ENCODE measurements around the gene IRGQ. TPM values are rescaled to one million over a fixed set of nuclear protein-coding genes. Genes with fewer than 3 reads are reported as not detected.

IRGQ gene
- total RNA-seq, 1 experiment from 2014 or later, result 26.5 TPM

DNA sequence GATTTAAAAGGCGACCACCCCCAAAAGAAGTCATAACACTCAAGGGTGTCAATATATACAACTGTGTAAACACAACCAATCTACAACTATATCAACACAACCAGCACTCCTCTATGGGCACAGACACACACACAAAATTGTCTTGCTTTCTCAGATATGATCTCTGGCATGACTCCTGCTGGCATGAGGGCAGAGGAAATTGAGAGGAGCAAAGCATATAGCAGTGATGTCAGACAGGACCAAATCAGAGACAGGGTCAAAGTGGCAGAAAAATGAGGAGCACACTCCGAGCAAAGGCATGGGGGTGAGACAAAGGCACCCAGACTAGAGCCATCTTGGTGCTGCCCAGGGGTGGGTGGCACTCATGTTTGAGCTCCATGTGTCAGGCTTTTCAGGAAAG, 9.6 kb downstream of the IRGQ start:
- TF ChIP-seq, protein P1, sequence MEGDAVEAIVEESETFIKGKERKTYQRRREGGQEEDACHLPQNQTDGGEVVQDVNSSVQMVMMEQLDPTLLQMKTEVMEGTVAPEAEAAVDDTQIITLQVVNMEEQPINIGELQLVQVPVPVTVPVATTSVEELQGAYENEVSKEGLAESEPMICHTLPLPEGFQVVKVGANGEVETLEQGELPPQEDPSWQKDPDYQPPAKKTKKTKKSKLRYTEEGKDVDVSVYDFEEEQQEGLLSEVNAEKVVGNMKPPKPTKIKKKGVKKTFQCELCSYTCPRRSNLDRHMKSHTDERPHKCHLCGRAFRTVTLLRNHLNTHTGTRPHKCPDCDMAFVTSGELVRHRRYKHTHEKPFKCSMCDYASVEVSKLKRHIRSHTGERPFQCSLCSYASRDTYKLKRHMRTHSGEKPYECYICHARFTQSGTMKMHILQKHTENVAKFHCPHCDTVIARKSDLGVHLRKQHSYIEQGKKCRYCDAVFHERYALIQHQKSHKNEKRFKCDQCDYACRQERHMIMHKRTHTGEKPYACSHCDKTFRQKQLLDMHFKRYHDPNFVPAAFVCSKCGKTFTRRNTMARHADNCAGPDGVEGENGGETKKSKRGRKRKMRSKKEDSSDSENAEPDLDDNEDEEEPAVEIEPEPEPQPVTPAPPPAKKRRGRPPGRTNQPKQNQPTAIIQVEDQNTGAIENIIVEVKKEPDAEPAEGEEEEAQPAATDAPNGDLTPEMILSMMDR (IDR thresholded peaks at IDR 0.05; ENCODE audit: unreplicated experiment), result no peak
- ChIA-PET POLR2A (no interaction called here), CTCF (no interaction called here)
- H3K4me1 Mint-ChIP-seq (ENCODE audit: insufficient read depth, unreplicated experiment), result no peaks in the 10 kb centered on the region
- H3K27me3 Mint-ChIP-seq (ENCODE audit: insufficient read depth, unreplicated experiment), result no peaks in the 10 kb centered on the region
- no peaks in the 10 kb centered on the region for H3K9me3 Mint-ChIP-seq (ENCODE audit: unreplicated experiment)
- H3K36me3 Mint-ChIP-seq (ENCODE audit: insufficient read depth, unreplicated experiment), result peaks cover 27% of the 10 kb centered on the region
- H3K27ac Mint-ChIP-seq (ENCODE audit: low read depth, unreplicated experiment), result no peak overlapping the region
- H3K4me3 Mint-ChIP-seq (ENCODE audit: unreplicated experiment), result no peak overlapping the region
- no peak for DNase-seq (ENCODE audit: unreplicated experiment)
- no TSS peak for BruUV-seq (replicated peaks)
- intact Hi-C loops (cut with micrococcal nuclease), result no loop called here

DNA sequence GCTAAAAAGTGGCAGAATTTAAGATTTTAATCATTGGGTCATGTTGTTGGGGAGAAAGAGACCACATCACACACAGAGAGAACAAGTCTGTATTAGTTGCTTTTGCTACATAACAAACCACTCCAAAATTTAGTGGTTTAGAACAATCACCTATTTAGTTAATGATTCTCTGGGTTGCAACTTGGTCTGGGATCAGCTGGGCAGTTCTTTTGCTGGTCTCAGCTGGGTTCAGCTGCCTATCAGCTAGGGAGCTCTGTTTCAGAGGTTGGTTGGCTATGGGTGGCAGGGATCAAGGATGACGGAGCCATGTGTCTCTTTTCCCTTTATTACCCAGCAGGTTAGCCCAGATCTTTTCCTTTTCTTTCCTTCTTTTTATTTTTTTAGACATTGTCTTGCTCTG, 11.4 kb downstream of the IRGQ start:
- TF ChIP-seq, protein P1 (IDR thresholded peaks at IDR 0.05; ENCODE audit: unreplicated experiment), result no peak
- Mint-ChIP-seq H3K4me3 (ENCODE audit: unreplicated experiment) (no peak overlapping the region), H3K27me3 (ENCODE audit: insufficient read depth, unreplicated experiment) (no peaks in the 10 kb centered on the region), H3K9me3 (ENCODE audit: unreplicated experiment) (no peaks in the 10 kb centered on the region), H3K4me1 (ENCODE audit: insufficient read depth, unreplicated experiment) (no peaks in the 10 kb centered on the region), H3K36me3 (ENCODE audit: insufficient read depth, unreplicated experiment) (peaks cover 10% of the 10 kb centered on the region), H3K27ac (ENCODE audit: low read depth, unreplicated experiment) (no peak overlapping the region)
- CTCF ChIA-PET, result interaction anchor here (1.4 kb wide), 1 partner anchor 9 kb away, joined by 4 read pairs; no protein-coding TSS in a partner anchor
- DNase-seq (ENCODE audit: unreplicated experiment), result no peak
- intact Hi-C loops (cut with micrococcal nuclease), result no loop called here
- POLR2A ChIA-PET, result no interaction called here
- no TSS peak for BruUV-seq (replicated peaks)

DNA sequence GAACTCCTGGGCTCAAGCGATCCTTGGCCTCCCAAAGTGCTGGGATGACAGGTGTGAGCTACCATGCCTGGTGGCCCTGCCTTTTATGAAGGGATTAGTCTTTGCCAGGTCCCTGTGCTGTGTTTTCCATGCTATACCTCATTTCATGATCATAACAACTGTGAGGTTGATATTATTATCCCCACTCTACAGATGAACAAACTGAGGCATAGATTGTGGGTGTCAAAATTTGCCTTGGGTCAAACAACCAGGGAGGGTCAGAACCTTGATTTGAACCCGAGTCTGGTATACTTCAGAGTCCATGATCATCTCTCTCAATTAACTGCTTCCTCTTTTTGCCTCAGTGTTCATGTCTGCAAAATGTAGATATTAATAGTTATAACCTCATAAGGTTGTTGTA, 13.4 kb downstream of the IRGQ start:
- Mint-ChIP-seq H3K27me3 (ENCODE audit: insufficient read depth, unreplicated experiment) (peaks cover 14% of the 10 kb centered on the region), H3K4me1 (ENCODE audit: insufficient read depth, unreplicated experiment) (no peaks in the 10 kb centered on the region), H3K9me3 (ENCODE audit: unreplicated experiment) (no peaks in the 10 kb centered on the region), H3K4me3 (ENCODE audit: unreplicated experiment) (no peak overlapping the region), H3K27ac (ENCODE audit: low read depth, unreplicated experiment) (no peak overlapping the region), H3K36me3 (ENCODE audit: insufficient read depth, unreplicated experiment) (peaks cover 7% of the 10 kb centered on the region)
- ChIA-PET CTCF (interaction anchor here (1.6 kb wide), 1 partner anchor 12 kb away, joined by 5 read pairs; no protein-coding TSS in a partner anchor), POLR2A (interaction anchor here (0.6 to 0.7 kb wide), 2 partner anchors 172 to 798 kb away, joined by 3 read pairs; partner anchors contain the start of gene SMG9)
- no TSS peak for BruUV-seq (replicated peaks)
- intact Hi-C loops (cut with micrococcal nuclease), result no loop called here
- DNase-seq (ENCODE audit: unreplicated experiment), result no peak
- TF ChIP-seq, protein P1 (IDR thresholded peaks at IDR 0.05; ENCODE audit: unreplicated experiment), result no peak

DNA sequence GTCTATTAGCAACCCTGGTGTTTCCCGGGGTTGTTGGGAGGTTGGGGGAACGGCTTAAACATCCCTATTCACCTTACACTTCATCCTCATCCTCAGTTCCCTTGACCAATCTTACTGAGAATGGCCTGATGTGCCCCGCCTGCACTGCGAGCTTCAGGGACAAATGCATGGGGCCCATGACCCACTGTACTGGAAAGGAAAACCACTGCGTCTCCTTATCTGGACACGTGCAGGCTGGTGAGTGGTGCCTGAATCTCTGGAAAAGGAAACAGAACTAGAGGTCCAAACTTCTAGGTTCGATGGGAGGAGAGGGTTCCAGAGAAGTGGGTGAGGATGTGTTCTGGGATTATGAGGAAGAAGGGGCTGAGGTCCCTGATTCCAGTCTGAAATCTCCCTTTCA, 14.5 kb downstream of the IRGQ start:
- no TSS peak for BruUV-seq (replicated peaks)
- Mint-ChIP-seq H3K4me3 (ENCODE audit: unreplicated experiment) (no peak overlapping the region), H3K36me3 (ENCODE audit: insufficient read depth, unreplicated experiment) (peaks cover 13% of the 10 kb centered on the region), H3K4me1 (ENCODE audit: insufficient read depth, unreplicated experiment) (no peaks in the 10 kb centered on the region), H3K27ac (ENCODE audit: low read depth, unreplicated experiment) (no peak overlapping the region), H3K9me3 (ENCODE audit: unreplicated experiment) (no peaks in the 10 kb centered on the region), H3K27me3 (ENCODE audit: insufficient read depth, unreplicated experiment) (peaks cover 14% of the 10 kb centered on the region)
- POLR2A ChIA-PET, result no interaction called here
- TF ChIP-seq, protein P1 (IDR thresholded peaks at IDR 0.05; ENCODE audit: unreplicated experiment), result no peak
- CTCF ChIA-PET, result no interaction called here
- no peak for DNase-seq (ENCODE audit: unreplicated experiment)
- intact Hi-C loops (cut with micrococcal nuclease), result no loop called here
